GM18873 (cell line): Measurements from ENCODE around the gene PRPSAP2.
A peak's percentile ranks its signal among the peaks of the same experiment; 100 is the strongest.

Experiments
- ATAC-seq: cut with Tn5 transposase; IDR thresholded peaks from one replicate; pipeline ENCODE4 v1.9.1; 2021; ENCODE audit warnings: mild to moderate bottlenecking, moderate library complexity, moderate number of reproducible peaks; ENCODE audit not compliant: unreplicated experiment, low FRiP score

PRPSAP2 gene

GRCh38 chr17:18960241-18960665, 102.3 kb downstream of the PRPSAP2 start:
- no peak for ATAC-seq

DNA sequence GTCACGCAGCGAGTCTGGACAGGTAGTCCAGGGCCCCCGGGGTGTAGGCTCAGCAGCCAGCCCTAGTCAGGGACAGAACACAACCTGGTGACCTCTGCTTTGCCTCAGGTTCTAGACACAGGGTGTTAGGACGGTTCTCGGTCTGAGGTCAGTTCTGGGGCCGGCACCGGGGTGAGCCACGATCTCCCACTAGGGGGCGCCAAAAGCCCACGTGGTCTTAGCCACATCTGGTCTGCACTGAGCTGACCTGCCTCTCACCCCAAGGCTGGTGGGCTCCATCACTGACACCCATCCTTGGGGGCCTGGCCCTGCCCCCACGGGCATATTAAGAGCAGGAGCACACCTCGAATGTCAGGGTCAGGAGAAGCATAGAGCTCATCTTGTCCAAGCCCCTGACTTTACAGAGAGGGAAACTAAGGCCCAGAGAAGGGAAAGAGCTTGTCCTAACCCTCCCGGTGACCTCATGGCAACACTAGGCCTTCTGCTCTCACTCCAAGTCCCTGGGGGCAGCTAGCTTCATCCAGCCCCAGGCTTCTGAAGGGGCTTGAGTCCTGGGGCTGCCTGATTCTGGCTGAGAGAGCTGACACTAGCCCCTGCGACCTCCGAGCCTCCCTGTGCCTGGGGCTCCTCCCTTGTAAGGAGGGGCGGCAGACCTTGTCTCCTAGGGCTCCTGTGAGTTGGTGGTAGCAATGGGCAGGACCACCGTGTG, 103.0 kb downstream of the PRPSAP2 start:
- ATAC-seq, result peak; percentile 49

- no peak for ATAC-seq
Observed at GRCh38 chr17:18961634-18962493, 103.9 kb downstream of the PRPSAP2 start.

- no peak for ATAC-seq
Observed at GRCh38 chr17:18962494-18962815, 104.5 kb downstream of the PRPSAP2 start.

DNA sequence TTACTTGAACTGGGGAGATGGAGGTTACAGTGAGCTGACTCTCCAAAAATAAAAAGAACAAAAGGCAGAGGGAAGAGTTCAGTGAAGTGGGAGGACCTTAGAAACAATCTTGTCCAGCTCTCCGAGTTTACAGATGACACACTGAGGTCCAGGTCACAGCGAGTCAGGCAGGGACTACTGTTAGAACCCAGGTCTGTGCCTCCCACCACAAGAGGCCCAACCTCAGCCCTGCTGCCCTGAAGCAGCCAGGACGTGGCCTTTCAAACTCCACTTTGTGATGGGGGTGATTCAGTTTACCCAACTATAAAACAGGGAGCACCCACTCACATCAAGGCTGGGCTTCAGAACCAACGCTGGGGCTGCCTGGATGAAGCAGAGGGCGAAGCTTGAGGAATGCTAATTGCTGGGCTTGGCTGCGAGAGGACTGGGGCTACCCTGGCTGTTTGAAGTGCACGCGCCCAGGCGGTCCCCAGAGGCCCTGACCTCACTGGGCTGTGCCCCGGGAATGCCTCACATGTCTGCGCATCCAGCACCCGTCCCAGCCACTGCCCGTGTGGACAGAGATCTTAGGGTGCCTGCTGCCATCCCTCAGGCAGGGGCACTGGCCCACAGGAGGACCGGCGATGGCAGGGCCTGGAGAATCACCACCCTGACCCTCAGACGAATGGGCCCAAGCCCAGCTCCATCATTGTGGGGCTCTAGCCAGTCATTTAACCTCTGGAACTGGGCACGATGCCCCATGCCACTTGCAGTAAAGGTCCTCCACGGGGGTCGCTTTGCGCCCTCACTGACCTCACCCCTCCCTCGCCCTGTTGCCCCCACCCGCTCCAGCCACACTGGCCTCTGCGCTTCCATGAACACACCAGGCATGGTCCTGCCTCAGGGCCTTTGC, 105.4 kb downstream of the PRPSAP2 start:
- ATAC-seq, result no peak

DNA sequence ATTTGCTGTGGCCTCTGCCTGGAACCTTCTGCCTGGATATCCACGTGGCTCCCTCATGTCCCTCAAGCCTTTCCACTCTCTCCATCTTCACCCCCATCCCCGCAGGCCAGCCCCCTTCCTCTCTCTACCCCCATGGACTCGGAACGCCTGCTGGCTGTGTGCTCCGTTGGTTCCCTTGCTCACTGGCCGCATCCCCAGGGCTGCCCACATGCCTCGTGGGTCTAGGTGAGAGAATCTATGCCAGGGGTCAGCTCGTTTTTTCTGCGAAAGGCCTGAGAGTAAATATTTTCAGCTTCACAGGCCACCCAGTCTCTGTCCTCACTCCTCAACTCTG, 106.1 kb downstream of the PRPSAP2 start:
- ATAC-seq, result no peak

DNA sequence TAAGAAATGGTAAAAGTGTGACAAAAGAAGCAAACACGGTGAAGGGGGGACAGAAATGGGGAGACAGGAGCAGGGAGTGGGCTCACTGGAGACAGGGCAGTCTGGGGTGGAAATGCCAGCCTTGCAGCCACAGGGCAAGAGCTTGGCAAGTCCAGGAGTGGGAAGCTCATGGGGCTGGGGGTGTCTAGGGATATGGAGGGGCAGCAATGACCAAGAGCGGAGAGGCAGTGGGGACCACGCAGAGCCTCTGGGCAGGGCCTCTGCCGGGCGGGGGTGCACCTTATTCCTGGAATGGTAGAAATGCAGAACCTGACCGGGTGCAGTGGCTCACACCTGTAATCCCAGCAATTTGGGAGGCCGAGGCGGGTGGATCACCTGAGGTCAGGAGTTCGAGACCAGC, 106.6 kb downstream of the PRPSAP2 start:
- no peak for ATAC-seq

GRCh38 chr17:18965530-18966236, 107.8 kb downstream of the PRPSAP2 start:
- ATAC-seq, result no peak

GRCh38 chr17:18966831-18967624, 109.1 kb downstream of the PRPSAP2 start:
- no peak for ATAC-seq

DNA sequence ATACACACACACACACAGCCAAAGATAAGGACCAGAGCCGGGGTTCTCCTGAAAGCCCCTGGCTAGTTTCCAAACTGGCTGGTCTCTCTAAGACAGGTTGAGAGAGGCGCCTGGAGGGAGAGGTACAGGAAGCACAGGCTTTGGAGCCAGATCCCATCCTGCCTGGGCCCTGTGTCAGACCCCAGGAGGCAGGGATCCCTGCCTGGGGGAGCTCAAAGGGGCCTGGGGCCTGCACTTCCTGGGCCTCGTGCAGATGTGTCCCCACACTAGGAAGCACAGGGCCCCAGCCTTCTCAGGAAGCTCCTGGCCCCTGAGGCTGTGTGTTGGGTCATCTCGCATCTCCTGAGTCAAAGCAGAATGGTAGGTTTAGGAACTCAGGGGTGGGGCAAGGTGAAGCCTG, 110.0 kb downstream of the PRPSAP2 start:
- ATAC-seq, result no peak

DNA sequence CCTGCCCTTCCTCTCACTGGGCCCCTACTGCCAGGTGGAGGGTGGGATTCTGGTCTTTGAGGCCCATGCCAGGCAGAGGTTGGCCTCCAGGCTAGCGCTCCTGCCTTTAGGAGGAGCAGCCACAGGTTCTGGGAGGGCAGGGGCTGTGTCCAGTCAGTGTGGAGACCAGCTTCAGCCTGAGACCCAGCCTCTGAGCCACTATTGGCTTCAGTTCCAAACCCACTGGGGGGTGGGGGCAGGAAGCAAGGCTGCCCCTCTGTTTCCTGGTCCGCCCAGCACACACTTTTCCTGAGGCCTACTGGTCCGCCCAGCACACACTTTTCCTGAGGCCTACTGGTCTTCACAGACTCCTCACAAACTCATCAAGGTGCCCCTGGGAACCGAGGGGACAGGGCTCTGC, 110.4 kb downstream of the PRPSAP2 start:
- ATAC-seq, result no peak

DNA sequence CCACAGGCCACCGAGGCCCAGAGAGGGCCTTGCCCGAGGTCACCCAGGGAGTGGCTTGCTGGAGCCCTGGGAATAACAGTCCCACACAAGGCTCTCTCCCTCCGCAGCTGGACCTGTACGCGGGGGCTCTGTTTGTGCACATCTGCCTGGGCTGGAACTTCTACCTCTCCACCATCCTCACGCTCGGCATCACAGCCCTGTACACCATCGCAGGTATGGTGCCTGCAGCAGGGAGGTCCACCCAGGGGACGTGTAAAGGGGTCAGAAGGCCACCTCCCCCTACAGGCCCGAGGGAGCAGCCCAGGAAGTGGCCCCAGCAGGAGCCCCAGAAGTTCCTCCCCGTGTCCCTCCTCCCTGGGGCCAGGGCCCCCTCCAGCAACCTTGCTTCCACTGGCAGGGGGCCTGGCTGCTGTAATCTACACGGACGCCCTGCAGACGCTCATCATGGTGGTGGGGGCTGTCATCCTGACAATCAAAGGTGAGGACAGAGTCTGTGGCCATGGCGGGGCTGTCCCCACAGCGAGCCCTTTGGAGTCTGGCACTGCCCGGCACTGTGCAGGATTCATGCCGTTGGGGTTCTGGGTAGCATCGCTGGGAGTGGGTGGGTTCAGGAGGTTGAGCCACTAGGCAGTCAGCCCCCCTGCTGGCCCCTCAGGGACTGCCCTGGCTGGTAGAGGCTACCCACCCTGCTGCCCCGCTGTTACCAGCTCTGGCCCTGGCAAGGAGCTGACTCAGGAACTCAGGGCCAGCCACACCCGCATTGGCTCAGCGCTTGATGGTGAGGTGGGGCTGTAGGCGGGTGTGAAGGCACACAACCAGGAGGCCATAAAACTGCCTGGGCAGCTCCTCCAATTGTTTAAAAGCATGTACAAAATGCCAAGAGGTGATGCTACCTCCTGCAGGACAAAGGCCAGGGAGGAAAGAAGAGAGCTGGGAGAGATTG, 111.3 kb downstream of the PRPSAP2 start:
- ATAC-seq, result no peak

DNA sequence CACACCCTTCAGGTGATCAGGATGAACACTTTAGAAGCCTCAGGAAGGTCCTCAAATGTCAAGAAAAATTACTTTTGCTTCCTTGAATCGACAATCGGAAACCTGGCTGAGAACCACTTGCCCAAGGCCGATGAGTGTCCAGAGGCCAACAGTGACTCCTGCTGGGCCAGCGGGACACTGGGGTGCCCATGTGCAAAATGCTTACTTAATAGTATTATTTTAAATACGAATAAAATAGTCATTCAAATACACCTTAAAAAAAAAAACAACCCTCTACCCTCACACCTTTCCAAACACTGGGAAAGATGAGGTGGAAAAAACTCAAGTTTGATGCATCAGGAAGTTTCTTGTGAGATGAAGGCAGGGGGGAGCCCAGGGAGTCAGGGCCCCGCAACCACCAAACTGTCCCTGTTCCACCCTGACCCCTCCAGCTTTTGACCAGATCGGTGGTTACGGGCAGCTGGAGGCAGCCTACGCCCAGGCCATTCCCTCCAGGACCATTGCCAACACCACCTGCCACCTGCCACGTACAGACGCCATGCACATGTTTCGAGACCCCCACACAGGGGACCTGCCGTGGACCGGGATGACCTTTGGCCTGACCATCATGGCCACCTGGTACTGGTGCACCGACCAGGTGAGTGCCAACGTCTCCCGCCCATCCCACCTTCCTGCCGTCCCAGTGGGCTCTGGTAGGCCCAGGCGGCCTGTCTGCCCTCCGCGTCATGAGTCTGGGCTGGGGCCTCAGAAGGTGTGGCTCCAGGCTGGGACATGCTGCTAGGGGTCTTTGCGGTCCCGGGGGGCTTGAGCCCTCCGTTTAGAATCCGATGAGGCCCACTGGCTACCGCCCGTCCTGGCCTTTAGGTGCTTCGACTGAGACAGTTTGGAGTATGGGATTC, 112.9 kb downstream of the PRPSAP2 start:
- ATAC-seq, result no peak

GRCh38 chr17:18971801-18972200, 113.9 kb downstream of the PRPSAP2 start:
- ATAC-seq, result no peak

DNA sequence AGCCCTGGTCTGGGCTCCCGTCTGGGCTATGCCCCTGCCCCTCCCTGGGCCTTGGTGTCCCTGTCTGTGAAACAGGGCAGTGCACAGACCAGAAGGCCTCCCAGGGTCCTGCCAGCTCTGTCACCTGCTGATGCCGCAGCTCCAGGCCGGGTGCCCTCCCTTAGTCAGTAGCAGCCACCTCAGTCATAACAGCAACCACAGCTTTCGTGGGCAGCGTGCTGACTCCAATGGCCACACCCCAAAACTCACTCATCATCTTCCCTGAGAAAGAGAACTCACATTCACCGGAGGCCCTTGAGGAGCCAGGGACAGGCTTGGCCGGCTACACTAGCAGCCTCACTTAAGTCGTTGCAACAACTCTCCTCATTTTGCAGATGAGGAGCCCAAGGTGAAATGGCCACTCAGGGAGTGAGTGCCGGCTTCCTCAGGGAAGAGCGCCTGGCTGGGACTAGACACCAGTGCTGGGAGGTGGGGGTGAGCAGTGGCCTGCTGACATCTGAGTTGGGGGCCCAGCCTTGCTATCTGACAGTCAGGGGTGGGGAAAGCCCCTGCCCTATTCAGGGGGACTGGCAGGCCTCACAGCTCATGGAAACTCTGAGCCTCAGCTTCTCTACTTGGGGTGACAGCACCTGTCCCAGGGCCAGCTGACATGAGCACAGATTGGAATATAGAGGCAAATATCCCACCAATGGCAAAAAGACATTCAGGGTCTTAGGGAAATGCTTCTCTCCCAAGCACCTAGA, 116.6 kb downstream of the PRPSAP2 start:
- ATAC-seq, result no peak

- ATAC-seq, result no peak
Observed at GRCh38 chr17:18975597-18975996, 117.7 kb downstream of the PRPSAP2 start.

DNA sequence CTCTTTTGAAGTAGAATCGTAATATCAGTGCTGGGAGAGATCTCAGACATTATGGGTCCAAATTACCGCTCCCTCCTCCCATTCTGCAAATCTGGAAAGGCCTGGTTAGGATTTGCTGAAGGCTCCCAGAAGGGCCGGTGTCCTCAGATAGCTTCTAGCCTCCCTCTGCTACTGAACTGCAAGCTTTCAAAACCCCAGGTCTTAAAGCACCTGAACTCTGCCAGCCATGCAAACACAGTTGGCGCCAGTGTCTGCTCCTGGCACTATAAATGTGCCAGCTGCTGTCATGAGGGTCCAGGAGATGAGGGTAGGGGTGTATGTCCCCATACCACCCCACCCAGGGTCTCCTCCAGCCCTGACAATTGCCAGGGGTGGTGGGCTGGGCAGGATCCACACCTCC, 118.3 kb downstream of the PRPSAP2 start:
- no peak for ATAC-seq
